Measurements from ENCODE around the gene POLE4. TPM values are rescaled to one million over a fixed set of nuclear protein-coding genes. Genes with fewer than 3 reads are reported as not detected.

The POLE4 gene
- total RNA-seq, 1 experiment from 2014 or later, result 31.4 TPM

DNA sequence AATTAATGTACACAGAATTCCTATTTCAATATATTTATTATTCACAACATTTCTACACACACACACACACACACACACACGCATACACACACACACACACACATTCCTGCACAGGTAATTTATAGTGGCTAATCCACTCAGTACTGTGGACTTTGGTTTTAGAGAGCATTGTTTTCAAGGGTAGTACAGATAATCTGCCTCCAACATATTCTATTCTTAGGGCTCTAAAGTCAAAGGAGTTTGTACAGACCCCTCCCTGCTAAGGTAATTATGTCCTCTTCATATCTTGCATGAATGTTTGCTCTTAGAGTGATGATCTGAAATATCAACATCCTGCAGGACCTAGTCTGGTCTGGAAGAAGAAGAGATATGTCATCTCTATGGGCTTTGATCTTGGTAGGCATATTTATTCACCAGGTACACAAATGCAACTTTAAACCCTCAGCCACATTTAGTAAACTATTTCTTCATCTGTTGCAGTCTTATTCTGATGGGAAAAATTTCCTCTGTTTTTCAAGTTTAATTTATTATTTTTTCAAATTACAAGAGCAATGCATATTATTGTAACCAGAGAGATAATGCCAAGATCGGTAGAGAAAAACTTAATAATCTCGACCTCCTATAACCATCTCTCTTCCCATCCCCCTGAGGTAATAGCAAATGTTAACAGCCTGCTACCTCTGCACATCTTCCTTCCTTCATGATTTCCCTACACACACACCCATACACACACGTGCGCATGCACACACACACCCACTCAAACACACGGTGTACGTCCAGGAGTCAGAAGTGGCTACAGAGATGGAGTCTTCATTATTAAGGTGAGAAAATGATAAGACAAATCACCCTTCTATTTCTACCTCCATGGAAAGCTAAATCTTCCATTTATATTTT lies 18.3 kb upstream of the POLE4 start:
- no peak for DNase-seq (ENCODE audit: low read depth)

DNA sequence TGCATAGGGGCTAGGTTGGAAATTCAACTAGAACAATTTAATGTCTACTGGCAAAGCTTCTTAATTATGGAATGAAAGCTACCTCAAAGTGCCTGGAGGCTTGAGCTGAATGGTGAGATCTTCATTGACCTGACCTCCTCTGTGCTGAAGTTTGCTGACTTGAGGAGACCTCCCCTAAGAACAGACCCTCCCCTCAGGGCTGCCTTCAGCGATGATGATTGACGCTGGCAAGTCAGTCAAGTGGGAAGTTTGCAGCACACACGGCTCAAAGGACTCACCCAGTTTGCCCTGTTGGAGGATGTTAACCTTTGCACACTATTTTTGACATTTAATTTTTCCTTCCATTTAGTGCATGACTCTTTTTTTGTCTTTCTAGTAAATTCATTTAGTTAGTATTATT lies 17.2 kb upstream of the POLE4 start:
- DNase-seq (ENCODE audit: low read depth), result no peak

DNA sequence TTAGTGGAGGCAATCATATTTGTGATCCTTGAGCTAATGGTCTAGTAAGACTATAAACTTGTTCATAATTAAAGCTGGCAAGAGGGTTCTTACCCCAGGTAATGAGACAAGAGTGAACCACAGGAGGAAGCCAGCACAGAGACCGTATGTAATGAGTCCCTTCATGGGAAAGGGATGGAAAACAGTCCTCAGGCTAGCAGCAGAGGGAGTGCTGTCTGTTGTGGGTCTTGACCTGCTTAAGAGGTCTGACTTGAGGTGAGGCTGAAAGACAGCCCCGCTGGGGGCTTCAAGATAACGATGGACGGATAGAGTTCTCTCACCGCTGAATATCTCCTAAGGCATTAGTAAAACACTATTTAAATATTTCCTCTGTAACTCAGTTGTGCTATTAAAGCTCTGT lies 16.2 kb upstream of the POLE4 start:
- DNase-seq (ENCODE audit: low read depth), result no peak

DNA sequence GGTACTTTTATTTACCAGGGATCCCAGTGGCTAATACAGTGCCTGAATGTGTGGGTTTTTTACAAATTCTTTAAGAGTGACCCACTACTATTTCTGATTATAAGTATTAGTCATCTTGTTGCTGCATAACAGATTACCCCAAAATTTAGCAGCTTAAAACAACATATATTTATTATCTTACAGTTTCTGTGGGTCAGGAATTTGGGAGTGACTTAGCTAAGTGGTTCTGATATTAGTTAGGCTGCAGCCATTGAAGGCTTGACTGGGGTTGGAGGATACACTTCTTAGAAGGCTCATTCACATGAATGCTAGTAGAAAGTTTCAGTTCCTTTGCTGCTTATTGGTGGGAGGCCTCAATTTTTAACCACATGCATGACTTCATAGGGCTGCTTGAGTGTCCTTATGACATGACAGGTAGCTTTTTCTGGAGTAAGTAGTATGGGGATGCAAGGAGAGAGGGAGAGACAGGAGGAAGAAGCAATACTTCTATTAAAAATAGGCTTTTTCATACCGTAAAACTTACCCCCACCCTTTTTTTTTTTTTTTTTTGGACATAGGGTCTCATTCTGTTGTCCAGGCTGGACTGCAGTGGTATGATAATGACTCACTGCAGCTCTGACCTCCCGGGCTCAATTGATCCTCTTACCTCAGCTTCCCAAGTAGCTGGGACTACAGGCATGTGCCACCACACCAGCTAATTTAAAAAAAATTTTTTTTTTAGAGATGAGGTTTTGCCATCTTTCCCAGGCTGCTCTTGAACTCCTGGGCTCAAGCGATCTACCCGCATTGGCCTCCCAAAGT lies 13.3 kb upstream of the POLE4 start:
- peak; percentile 17 for DNase-seq (ENCODE audit: low read depth)

DNA sequence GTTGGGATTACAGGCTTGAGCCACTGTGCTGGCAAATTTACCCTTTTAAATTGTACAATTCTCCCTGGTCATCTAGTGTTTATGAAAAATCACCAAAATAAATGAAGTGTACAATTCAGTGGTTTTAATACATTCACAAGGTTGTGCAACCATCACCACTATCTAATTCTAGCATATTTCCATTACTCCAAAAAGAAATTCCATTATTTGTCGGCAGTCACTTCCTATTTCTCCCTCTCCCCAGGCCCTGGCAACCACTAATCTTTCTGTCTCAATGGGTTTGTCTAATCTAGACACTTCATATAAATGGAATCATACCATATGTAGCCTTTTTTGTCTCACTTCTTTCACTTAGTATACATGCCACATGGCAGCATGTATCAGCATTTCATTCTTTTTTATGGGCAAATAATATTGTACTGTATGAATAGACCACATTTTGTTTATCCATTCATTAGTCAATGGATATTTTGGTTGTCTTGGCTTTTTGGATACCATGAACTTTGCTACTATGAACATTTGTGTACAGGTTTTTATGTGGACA lies 12.6 kb upstream of the POLE4 start:
- no peak for DNase-seq (ENCODE audit: low read depth)

DNA sequence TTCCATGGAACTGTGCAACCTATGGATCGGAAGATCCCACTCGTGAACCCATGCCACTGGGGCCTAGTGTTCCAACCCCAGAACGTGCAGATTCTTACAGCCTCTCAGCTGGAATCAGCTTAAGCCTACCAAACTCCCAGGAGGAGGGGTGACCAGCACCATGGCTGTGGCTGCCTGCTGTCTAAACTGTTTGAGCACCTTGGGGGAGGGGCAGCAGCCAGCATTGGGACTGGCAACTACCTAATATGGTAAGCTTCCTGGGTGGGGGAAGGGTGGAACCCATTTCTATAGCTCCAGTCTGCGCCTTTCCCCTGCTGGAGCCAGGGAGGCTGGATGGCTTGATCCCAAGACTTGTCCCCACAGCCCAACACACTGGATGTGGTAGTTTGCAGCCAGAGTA lies 10.7 kb upstream of the POLE4 start:
- no peak for DNase-seq (ENCODE audit: low read depth)

DNA sequence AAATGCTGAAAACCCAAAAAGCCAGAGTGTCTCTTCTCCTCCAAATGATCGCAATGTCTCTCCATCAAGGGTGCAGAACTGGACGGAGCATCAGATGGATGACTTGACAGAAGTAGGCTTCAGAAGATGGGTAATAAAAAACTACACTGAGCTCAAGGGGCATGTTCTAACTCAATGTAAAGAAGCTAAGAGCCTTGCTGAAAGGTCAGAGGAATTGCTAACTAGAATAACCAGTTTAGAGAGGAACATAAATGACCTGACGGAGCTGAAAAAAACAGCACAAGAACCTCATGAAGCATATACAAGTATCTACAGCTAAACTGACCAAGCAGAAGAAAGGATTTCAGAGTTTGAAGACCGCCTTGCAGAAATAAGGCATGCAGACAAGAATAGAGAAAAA lies 9.7 kb upstream of the POLE4 start:
- no peak for DNase-seq (ENCODE audit: low read depth)

DNA sequence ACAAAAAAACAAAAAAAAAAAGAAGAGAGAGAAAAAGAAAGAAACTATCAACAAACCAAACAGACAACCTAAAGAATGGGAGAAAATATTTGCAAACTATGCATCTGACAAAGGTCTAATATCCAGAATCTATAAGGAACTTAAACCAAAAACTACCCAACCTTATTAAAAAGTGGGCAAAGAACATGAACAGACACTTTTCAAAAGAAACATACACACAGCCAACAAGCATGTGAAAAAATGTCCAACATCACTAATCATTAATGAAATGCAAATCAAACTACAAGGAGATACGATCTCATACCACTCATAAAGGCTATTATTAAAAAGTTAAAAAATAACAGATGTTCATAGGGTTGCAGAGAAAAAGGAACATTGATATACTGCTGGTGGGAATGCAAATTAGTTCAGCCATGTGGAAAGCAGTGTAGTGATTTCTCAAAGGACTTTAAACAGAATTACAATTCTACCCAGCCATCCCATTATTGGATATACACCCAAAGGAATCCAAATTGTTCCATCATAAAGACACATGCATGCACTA lies 7.2 kb upstream of the POLE4 start:
- DNase-seq (ENCODE audit: low read depth), result no peak

DNA sequence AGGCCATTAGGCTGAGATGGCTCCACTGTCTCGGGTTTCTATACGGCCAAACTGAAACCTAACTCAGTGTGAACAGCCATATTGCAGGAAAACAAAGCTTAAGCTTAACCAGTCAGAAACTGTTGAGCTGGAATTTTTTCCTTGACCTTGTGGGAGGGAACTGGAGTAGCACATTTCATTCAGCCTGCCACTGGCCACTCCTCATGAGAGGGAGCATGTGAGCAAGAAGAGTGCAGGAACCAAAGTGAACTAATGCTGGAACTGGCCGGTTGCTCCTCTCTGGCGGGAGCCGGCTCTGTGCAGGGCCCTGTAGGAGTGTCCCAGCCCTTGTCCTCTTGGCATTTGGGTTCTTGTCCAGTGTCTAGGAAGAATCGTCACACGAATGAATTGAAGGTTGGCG lies 5.9 kb upstream of the POLE4 start:
- DNase-seq (ENCODE audit: low read depth), result no peak

DNA sequence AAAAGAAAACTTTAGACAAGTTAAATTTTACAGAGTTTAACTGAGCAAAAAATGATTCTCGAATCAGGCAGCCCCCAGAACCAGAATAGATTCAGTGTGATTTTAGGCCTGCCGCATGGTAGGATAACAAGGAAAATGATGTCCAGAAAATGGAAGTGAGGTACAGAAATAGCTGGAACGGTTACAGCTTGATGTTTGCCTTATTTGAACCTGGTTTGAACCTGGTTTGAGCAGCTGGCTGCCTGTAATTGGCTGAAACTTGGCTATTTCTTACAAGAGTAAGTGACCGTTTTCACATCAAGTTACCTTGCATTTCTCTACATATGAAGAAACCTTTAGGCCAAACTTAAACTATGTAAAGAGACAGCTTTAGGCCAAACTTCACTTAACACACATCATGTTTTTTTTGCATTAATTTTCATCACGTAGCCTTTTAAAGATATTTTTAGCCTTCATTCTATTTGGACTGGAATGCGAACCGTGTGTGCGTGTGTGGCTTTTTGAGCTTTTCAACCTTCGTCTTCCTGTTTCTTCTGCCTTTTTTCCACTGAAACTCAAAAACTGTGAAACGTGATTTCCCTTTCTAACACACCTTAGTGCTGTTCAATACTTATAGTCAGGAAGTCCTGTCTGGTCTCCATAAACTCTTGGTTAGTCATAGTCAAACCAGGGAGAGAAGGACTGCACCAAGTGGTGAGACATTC lies 4.5 kb upstream of the POLE4 start:
- no peak for DNase-seq (ENCODE audit: low read depth)

DNA sequence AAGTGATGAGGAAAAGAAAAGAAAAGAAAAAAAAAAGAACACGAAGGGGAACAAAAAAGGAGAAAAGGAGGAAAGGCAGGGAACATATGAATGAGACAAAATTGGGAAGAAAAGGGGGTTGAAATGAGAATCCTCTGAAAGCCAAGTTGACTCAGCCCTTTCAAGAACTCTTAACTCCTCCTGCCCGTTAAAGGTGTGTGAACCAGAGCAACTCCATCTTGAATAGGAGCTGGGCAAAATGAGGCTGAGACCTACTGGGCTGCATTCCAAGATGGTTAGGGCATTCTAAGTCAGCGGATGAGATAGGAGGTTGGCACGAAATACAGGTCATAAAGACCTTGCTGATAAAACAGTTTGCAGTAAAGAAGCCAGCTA lies 4.0 kb upstream of the POLE4 start:
- no peak for DNase-seq (ENCODE audit: low read depth)

DNA sequence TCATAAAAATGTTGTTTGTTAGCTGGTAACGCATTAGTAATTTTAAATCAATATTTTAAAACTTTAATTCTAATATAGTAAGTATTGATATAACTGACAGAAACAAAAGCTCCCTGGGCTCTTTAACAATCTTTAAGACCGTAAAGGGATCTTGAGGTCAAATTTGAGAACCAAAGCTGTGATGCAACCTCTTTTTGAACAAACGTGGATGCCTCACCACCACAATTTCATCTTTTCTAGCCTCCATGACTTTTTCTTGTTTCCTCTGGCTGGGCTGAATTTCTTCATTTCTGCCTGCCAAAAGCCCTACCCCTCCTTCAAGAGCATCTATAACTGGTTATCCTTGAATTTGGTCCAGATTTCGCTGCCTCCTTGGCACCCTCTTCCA lies 563 bp upstream of the POLE4 start:
- no peak for DNase-seq (ENCODE audit: low read depth)

DNA sequence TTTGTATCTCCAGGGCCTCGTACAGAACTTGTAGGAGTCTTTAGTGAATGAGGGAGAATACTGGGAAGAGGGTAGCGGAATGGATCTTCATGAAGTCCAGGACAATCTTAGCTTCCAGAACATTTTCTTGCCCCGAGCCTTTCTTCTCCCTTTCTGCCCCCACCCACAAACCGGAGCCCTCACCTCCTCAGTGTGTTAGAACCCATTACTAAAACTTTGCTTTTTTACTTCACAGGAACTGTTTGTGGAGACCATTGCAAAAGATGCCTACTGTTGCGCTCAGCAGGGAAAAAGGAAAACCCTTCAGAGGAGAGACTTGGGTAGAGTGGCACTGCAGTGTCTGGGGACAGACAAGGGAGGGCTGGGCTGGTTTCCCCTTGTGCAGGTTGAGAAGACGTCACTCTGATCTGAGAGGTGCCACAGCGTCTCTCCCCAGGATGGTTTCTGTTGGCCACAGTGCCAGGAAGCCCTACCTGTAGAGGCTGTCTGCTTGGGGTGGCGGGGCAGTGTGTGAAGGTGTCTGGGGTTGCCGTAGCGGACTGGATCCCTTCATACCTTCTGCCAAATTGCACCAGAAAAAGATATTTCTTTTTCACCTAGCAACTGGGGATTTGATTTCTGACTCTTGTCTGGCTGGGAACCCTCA lies 786 bp downstream of the POLE4 start:
- DNase-seq (ENCODE audit: low read depth), result no peak

DNA sequence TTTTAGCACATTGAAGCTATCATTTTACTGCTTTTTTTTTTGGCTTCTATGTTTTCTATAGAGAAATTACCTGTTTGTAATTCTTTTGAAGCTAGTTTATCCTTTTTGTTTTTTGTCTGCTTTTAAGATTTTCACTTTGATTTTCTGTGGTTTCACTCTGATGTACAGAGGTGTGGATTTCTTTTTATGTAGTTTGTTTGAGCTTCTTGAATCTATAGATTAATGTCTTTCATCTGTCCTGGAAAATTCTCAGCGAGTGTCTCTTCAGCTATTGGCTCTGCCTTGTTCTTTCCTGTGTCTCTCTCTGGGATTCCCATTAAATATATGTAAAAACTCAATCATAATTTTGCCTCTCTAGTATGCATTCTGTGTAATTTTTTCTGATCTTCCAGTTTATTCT lies 8.4 kb downstream of the POLE4 start:
- no peak for DNase-seq (ENCODE audit: low read depth)

DNA sequence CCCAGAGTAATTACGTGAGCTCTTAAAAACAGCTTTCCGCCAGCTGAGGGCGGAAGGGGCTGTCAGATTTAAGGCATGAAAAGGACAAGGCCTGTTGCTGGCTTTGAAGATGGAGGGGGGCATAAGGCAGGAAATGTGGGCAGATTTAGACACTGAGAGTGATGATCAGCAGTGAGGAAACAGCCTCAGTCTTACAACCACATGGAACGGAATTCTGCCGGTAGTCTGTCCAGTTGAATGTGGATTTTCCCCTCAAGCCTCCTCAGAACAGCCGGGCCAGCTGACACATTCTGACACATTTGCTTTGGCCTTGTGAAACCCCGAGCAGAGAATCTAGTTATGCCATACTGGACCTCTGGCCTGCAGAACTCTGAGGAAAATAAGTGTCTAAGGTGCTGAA lies 16.6 kb downstream of the POLE4 start:
- peak; percentile 14 for DNase-seq (ENCODE audit: low read depth)

DNA sequence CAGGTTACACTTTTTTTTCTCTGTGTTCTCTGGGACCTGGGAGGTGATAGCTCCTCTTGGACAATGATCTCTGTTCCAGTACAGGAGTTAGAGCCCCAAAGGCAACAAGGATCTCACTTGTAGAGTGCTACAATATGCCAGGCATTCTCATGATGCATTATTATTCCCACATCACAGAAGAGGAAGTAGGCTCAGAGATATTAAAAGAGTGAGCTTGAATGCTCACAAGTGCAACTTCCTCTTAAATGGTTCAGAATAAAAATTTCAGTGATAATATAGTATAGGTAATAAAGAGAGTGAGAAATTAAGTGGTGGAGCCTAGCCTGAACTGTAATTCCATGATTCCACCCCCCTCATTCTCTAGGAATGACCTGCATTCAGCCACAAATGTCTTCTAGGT lies 21.4 kb downstream of the POLE4 start:
- no peak for DNase-seq (ENCODE audit: low read depth)

DNA sequence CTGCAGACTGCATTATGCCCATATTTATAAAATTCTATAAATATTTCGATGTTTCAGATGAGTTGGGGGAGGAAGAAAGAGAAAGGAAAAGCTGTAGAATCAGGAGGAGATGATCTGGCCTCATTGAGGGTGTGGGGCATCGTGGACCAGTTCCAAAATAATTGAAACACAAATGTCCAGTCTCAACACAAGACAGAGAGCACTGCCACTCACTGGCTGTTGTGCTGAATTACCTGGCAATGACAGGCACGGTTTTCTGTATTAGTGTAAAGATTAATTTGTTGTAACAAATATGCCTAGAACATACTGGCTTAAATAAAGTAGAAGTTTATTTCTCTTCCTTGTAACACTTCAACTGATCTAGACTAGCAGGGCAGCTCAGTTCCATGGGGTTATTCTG lies 24.1 kb downstream of the POLE4 start:
- DNase-seq (ENCODE audit: low read depth), result peak; percentile 20

DNA sequence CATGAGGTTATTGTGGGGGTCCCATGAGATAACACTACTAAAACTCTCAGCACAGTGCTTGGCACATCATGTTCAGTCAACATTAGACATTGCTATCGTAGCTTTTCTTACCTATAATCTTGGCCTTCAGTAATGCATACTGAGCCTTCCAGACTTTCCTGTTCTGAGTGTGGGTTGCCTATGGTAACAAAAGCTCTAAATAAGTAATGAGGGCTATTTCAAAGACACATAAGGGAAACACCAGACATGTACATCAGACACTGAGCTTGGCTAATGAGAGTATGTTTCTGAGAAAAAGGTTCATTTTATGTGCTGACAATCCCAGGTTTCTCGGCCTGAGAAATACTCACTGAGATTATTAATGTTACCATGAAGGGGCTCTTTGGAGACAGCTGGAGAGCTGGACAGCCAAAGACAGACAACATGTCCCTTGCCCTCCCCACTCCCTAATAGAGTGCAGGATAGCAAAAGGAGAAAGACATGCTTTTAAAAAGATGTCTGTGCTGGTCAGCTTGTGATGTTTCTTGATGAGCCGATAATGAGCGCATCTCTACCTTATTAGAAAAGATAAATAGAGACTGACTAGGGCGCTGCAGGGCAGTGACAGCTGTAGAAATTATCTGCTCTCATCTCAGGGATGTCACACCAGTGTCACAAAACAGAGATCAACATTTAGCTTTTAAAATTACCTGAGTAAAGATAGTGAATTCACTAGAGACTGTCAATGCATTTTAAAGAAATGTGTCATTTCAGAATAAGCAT lies 25.4 kb downstream of the POLE4 start:
- DNase-seq (ENCODE audit: low read depth), result no peak

DNA sequence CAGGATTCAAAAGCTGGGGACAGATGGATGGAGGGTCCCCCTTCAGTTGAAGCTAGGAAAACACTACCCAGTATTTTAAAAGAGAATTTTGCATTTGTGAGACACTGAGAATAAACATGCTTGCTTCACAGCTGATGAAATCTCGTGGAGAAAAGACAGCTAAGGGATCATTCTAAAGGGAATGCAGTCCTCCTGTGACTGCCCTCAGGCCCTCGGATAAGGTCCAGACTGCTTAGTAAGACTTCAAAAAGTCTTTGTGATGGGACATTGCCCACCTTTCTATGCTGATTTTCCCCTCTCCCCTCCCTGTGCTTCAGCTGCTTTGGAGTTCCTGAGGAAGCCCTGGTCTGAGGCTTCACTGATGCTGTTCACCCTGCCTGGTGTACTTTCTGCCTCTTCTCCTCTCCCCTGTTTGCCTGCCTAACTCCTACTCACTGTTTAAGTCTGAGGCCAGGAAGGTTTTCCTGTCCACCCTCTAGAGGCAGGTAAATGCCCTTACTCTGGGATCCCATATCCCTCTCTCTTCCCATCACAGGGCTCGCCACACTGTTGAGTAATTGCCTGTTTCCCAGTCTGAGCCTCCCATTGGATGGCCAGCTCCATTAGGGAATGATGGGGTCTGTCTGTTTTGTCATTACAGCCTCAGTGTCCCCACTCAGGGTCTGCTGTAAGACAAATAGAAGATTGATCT lies 26.6 kb downstream of the POLE4 start:
- DNase-seq (ENCODE audit: low read depth), result no peak

Data from LHCN-M2 (cell line).